Left forelimb (tissue), 1 donor: ENCODE measurements around the gene KAT6B.
"Not testable (repeated sequence)": the region's sequence is repeated elsewhere in the genome, so short reads cannot be mapped to it uniquely, and the experiment has no call there.

Experiments used
- DNase-seq: peaks from one replicate; pipeline ENCODE4 v3.0.0-alpha.2; 2018; ENCODE audit warnings: low spot score

KAT6B gene

DNA sequence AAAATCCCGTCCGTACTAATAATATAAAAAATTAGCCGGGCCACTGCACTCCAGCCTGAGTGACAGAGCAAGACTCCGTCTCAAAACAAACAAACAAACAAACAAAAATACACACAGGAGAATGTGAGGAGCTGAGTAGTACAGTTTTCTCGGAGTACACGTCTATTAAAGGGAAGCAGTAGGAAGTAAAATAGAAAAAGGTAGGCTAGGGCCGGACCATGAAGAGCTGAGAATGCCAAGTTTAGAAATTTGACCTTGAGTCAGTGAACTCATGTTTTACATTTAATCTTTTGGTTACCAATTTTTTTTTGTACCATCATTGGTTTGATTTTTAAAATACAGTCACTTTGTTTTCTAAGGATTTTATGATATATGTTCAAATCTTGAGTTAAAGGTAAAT is 64.1 kb downstream of the KAT6B start:
- no peak for DNase-seq

DNA sequence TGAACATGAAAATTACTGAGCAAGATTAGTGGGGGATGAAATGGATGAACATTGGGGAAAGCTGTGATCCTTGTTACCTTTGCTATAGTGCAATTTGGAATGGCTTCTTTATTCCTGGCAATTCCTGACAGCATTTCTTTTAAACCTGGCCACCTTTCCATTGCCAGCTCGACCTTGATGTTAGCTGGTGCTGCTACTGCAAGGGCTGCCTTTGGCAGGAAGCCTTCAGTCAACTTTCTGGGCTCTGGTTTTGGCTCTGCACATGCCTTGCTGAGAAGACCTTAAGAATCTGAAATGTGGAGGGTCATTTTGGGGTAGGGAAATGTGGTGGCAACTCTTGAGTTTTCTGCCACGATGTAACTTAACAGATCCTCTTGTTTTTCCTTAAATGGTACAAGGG is 64.7 kb downstream of the KAT6B start:
- no peak for DNase-seq

GRCh38 chr10:74892839-74893238 is 66.4 kb downstream of the KAT6B start:
- no peak for DNase-seq

DNA sequence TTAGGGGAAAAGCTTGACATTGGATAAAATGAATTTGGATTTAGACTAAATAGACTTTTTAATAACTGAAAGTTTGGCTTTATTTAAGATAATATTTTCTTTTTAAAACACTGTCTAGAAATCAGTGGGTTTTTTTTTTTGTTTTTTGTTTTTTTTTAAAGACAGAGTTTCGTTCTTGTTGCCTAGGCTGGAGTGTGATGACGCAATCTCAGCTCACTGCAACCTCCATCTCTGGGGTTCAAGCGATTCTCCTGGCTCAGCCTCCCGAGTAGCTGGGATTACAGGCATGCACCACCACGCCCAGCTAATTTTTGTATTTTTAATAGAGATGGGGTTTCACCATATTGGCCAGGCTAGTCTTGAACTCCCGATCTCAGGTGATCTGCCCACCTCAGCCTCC is 66.9 kb downstream of the KAT6B start:
- not testable (repeated sequence) for DNase-seq

GRCh38 chr10:74896788-74897527 is 70.6 kb downstream of the KAT6B start:
- DNase-seq: no peak

DNA sequence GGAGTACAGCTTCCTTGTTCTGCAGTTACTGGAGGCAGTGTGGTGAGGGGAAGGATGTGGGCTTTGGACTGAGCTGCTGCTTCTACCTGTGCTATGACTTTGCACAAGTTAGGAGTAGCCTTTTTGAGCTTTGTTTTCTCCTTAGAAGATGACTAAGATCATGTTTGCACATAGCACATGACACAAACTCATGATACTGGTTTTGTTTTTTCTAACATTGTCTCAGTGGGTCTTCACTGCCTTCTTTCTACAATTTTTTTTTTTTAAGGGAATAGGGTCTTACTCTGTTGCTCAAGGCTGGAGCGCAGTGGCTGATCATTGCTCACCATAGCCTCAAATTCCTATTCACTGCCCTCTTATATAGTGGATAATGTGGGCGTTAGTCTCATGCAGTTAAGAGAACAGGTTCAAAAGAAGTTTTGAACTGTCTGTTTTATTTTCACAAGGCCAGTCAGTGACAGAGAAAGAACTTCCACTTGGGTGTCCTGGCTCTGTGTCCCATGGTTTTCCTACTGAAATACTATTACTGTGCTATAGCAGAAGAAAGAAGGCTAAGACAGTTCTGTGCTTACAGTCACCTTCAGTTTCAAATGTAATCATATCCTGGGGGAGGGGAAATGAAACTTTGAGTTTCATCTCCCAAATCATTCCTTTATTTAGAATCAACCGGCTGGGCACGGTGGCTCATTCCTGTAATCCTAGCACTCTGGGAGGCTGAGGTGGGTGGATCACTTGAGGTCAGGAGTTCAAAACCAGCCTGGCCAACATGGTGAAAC is 72.0 kb downstream of the KAT6B start:
- no peak for DNase-seq

DNA sequence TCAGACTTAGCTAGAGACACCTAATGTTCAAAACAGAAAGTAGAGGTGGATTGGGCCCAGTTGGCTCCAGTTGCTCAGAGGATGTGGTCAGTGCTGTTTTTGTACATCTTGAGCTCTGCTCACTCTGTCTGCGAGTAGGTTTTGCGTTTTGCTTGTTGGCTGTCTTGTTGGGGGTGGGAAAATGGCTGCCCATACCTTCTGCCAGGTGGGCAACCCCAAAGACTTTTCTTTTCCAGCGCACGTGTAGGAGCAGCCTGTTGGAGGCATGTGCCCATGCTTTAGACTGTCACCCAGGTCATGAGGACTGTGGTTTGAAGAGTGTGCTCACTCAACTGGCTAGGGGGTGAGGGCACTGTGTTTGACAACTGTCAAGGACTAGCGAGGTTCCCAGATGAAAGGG is 73.9 kb downstream of the KAT6B start:
- no peak for DNase-seq

DNA sequence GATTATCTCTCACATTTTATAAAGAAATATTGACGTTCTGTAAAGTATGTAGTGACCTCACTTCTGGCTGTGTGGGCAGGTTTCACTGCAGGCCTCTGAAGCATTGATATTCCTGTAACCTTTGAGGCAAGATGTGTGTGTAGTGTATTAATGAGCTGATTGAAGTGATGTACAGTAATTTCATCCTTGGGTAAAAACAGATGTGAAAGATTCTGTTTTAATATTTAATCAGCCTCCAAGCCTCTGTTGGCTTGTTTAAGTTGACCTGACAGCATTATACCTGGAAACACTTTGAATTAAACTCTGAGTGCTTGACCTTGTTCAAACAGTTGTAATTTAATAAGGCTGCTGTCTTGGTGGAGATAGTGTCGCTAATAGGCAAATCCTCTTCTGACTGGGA is 74.9 kb downstream of the KAT6B start:
- no peak for DNase-seq

DNA sequence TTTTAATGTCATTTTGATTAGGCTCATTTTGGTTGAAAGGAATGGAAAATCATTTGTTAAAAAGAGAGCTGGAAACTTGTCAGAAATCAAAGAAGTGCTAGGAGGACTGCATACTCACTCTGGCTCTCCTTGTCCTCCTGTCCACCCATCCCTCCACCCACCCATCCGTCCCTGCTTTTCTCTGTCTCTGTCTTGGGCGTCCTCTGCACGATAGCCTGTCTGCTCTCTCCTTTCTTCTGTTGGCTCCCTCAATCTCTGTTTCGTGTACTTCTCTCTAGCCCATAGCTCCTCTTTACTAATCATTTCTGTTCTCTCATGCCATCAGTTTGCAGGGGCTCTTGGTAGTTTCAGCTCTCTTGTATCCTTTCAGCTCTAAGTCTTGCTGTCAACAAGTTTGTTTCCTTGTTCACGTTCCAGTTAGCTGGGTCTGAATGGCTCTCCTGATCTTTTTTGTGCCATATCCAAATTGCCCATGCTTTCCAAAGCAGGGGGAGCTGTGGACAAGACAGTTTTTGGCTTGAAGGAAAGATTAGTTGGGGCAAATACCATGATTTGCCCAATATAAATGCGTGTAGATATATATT is 75.6 kb downstream of the KAT6B start:
- no peak for DNase-seq

GRCh38 chr10:74903491-74903890 is 77.1 kb downstream of the KAT6B start:
- no peak for DNase-seq

- DNase-seq: no peak
Observed at GRCh38 chr10:74906611-74907198, 80.3 kb downstream of the KAT6B start.

GRCh38 chr10:74909670-74910069 is 83.3 kb downstream of the KAT6B start:
- DNase-seq: no peak

DNA sequence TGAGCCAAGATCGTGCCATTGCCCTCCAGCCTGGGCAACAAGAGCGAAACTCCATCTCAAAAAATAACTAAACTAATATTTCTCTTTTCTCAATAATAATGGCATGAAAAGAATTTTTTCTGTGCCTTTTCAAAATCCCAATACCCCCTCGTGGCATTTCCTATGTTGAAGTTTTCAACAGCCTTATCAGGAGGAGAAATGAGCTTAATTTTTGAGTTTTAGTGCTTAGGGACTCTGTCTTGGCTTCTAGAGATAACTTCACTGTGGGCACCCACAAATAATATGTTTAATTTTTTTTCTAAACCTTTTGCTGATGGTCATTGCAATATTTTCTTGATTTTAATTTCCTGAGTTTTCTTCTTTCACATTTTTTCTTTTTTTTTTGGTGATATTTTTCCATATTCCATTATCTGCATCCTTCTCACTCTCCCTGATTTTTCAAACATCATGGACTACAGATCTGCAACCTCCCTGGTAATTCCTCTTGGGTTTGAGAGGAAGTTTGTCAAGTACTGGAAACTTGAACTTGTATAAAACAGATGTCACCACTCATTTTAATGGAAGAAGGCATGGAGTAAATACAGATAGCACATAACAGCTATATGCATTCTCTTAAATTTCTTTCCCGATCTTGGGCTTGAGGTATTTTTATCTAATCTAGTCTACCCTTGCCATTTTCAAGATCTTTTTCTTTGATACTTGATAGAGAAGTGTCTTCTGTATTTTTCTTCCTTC is 84.0 kb downstream of the KAT6B start:
- DNase-seq: no peak

- DNase-seq: no peak
Observed at GRCh38 chr10:74910976-74911350, 84.6 kb downstream of the KAT6B start.

DNA sequence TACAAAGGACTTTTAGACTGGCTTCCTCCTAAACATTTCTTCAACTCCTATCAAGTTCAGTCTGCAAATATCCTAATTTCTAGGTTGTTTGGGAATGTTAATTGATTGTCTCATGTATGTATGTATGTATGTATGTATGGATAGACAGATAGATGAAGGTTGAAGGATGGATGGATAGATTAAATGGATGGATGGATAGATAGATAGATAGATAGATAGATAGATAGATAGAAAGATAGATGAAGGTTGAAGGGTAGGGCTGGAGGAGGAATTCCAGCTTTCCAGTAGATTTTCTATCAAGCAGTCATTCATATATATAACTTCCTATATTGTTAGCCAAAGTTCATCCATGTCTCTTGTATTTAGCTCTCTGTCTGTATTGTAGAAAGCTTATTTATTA is 85.8 kb downstream of the KAT6B start:
- no peak for DNase-seq

DNA sequence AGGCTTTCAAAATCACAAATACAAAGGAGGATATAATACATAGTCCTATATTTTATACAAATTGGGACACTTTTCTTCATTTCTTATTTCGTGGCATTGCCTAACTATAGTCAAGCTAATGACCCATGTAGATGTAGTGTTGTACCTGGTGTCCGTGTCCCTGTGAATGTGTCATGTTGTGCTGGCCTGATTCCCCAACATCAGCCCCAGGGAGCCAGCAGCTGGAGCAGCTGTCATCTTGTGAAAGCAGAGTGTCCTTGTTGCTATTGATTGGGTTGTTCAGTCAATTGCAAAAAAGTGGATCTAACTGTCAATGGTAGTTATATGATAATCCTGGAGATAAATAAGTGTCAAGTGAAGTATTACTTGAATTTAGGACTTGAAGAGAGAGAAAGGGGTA is 86.3 kb downstream of the KAT6B start:
- no peak for DNase-seq

DNA sequence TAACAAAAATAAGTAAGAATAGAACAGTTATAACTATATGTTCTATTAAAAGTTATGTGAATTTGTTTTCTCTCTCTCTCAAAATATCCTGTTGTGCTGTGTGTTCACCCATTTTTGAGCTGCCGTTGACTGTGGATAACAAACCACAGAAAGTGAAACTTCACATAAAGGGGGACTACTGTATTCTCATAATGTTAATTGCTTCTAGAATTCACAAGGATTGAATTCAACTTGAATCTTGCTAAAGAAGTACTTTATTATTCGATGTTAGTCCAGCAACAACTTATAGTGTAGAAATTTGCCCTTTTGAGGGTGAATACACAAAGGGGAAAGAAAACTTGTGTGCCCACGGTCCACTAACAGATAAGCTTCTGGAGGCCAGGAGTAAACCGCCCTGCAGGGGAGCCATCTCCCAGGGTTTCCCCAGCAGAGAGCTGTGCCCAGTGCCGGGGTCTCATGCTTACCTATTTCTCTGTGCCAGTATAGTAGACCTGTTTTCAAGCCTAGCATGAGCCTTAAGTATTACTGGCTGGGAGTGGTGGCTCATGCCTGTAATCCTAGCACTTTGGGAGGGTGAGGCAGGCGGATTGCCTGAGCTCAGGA is 87.1 kb downstream of the KAT6B start:
- no peak for DNase-seq

DNA sequence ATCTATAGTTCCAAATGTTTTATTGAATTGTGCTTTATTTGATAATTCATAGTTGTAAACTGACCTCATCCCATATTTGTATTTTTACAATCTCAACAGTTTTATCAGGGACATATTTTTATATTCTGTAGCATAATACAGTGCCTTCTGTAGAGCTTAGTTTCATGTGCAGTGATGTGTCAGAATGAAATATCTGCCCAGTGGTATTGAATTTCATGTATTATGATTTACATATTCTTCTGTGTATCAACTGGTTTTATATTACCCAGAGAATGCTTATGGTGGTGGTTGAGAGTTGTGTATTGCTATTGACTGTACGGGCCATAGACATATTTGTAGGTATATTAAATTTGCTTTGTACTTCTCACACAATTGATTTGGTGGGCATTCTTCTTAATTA is 89.9 kb downstream of the KAT6B start:
- DNase-seq: no peak

GRCh38 chr10:74917481-74918077 is 91.2 kb downstream of the KAT6B start:
- DNase-seq: no peak

- no peak for DNase-seq
Observed at GRCh38 chr10:74919671-74920070, 93.3 kb downstream of the KAT6B start.

DNA sequence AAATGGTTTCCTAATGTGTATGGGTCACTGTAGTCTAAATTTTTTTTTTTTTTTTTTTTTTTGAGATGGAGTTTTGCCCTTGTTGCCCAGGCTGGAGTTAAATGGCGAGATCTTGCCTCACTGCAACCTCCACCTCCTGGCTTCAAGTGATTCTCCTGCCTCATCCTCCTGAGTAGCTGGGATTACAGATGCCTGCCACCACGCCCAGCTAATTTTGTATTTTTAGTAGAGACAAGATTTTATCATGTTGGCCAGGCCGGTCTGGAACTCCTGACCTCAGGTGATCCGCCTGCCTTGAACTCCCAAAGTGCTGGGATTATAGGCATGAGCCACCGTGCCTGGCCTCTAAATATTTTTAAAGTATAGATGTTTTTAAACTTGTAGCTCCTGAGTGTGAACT is 94.7 kb downstream of the KAT6B start:
- not testable (repeated sequence) for DNase-seq
